Peyer's patch (tissue), 4 donors: ENCODE data around the gene SHLD1. TPM values are rescaled to one million over a fixed set of nuclear protein-coding genes. Genes with fewer than 3 reads are reported as not detected.

Experiments used
- DNase-seq, 3 donors: peaks; one replicate each; pipeline ENCODE4 v3.0.0-alpha.2; 2017 to 2019
- H3K27ac ChIP-seq, 4 donors: fragments of 200-600 bp; sonication (generic); one replicate each; pipeline ENCODE4 v1.5.1; 2016 to 2019
- H3K27me3 ChIP-seq, 2 donors: fragments of 200-600 bp; sonication (generic); one replicate each; pipeline ENCODE4 v1.5.1; 2019
- H3K36me3 ChIP-seq, 3 donors: fragments of 200-600 bp; sonication (generic); one replicate each; pipeline ENCODE4 v1.5.1; 2016 to 2019
- H3K4me1 ChIP-seq, 4 donors: fragments of 200-600 bp; sonication (generic); one replicate each; pipeline ENCODE4 v1.5.1; 2016 to 2019
- H3K4me3 ChIP-seq, 4 donors: fragments of 200-600 bp; sonication (generic); 1 replicate in 3 of 4; 2 replicates in 1 of 4; pipeline ENCODE4 v1.5.1; 2016 to 2019; ENCODE audit warnings: mild to moderate bottlenecking in 1 of 4
- H3K9me3 ChIP-seq, 4 donors: fragments of 200-600 bp; sonication (generic); one replicate each; pipeline ENCODE4 v1.5.1; 2016 to 2019; ENCODE audit warnings: mild to moderate bottlenecking in 1 of 4
- POLR2A ChIP-seq, 2 donors: fragments of 450-650 bp; IDR thresholded peaks; one replicate each; pipeline ENCODE4 v1.5.1; 2017; ENCODE audit warnings: antibody characterized with exemption in 2 of 2, mild to moderate bottlenecking in 2 of 2, moderate library complexity in 2 of 2
- total RNA-seq, 4 donors: library from RNA; depleted of rRNA; stranded (reverse); fragments of >200 nt; gene quantifications; one replicate each; pipeline ENCODE4 v1.1.0, GENCODE V29; 2016
- TF ChIP-seq, protein P1 (sequence below), 6 experiments: fragments of 450-650 bp in 4 of 6; fragments of 200-600 bp in 2 of 6; sonication (generic) in 1 of 6; IDR thresholded peaks; one replicate each; pipeline ENCODE4 v1.5.1; 2017 to 2019; ENCODE audit warnings: antibody characterized with exemption in 6 of 6, mild to moderate bottlenecking in 3 of 6, moderate library complexity in 1 of 6

Gene SHLD1
- total RNA-seq, 4 donors from 2014 or later: 8.4 to 15.5 (median 12.3) TPM

DNA sequence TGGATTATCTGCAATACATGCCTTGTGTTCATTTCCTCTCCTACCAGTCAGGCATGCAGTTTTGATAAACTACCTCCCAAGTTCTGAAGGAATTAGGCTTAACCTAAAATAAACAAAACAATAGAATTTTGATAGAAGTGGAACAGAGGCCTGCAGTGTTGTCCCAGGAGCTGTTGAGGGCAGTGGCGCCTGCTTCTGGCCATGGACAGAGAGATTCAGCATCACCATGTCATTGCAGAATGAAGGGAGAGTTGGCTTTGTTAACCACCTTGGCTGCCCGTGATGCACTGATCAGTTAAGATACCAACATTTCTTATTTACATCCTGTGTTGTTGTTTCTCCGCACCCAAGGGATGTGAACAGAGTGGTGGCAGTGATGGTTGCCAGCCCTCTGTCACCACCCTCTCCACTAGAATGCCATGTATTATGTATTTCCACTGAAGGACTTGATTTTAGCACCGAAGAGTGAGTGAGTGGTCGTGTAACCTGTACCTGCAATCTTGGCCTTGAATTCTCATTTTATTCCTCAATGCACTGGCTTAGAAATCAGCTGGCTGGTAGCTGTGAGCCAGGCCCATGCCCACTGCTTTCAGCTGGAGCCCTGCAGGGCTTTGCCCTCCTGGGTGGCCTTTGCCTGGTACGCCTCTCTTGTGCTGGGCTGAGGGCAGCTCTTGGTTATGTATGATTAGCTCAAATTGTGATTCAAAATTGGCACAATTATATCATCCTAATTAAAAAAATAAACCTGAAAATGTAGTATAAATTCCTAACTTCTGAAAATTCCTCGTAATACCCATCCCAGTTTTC lies 56.5 kb downstream of the SHLD1 start:
- Histone ChIP-seq H3K27me3 (no peaks in the 10 kb centered on the region), H3K36me3 (no peaks in the 10 kb centered on the region), H3K4me1 (peaks cover 0 to 15% (median 7%) of the 10 kb centered on the region in 4 donors), H3K27ac (no peak overlapping the region), H3K4me3 (no peak overlapping the region), H3K9me3 (no peaks in the 10 kb centered on the region)
- no peak for TF ChIP-seq POLR2A (IDR thresholded peaks at IDR 0.05)
- TF ChIP-seq, protein P1, sequence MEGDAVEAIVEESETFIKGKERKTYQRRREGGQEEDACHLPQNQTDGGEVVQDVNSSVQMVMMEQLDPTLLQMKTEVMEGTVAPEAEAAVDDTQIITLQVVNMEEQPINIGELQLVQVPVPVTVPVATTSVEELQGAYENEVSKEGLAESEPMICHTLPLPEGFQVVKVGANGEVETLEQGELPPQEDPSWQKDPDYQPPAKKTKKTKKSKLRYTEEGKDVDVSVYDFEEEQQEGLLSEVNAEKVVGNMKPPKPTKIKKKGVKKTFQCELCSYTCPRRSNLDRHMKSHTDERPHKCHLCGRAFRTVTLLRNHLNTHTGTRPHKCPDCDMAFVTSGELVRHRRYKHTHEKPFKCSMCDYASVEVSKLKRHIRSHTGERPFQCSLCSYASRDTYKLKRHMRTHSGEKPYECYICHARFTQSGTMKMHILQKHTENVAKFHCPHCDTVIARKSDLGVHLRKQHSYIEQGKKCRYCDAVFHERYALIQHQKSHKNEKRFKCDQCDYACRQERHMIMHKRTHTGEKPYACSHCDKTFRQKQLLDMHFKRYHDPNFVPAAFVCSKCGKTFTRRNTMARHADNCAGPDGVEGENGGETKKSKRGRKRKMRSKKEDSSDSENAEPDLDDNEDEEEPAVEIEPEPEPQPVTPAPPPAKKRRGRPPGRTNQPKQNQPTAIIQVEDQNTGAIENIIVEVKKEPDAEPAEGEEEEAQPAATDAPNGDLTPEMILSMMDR (IDR thresholded peaks at IDR 0.05): no peak
- DNase-seq: no peak

DNA sequence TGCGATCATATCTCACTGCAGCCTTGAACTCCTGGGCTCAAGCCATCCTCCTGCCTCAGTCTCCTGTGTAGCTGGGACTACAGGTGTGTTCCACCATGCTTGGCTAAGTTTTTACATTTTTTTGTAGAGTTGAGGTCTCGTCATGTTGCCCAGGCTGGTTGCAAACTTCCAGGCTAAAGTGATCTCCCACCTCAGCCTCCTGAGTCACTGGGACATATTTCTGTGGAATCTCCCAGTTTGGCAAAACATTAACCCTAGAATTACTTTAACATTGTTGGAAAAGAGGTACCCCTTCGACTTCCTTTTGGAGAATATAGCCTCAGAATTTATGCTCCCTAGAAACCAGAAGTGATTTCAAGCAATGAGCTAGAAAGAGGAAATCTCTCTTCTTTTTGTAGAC lies 57.2 kb downstream of the SHLD1 start:
- H3K36me3 ChIP-seq: no peaks in the 10 kb centered on the region
- DNase-seq: no peak
- H3K27me3 ChIP-seq: no peaks in the 10 kb centered on the region
- peaks cover 0 to 15% (median 7%) of the 10 kb centered on the region in 4 donors for H3K4me1 ChIP-seq
- H3K4me3 ChIP-seq: no peak overlapping the region
- H3K9me3 ChIP-seq: no peaks in the 10 kb centered on the region
- no peak for TF ChIP-seq POLR2A (IDR thresholded peaks at IDR 0.05)
- TF ChIP-seq, protein P1 (IDR thresholded peaks at IDR 0.05): no peak
- H3K27ac ChIP-seq: no peak overlapping the region

DNA sequence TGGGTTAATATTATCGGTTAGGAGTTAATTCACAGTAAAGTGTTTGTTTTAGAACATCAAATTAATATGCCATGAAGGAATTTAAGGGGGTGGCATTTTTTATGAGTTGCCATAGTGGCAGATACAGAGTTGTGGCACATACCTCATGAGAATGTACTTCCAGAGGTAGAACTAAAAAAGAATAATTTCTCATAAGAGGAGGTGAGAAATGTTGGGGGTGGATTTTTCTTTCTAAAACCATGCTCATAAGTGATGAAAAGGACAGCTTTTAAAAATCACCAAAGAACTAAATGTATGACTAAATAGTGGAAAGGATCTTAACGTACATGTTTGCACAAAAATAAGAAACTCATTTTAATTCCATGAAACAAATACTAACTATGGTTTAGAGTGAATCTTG lies 58.7 kb downstream of the SHLD1 start:
- TF ChIP-seq, protein P1 (IDR thresholded peaks at IDR 0.05): no peak
- no peak for TF ChIP-seq POLR2A (IDR thresholded peaks at IDR 0.05)
- Histone ChIP-seq H3K4me1 (peaks cover 0 to 14% (median 5%) of the 10 kb centered on the region in 4 donors), H3K27me3 (no peaks in the 10 kb centered on the region), H3K36me3 (no peaks in the 10 kb centered on the region), H3K9me3 (no peaks in the 10 kb centered on the region), H3K4me3 (no peak overlapping the region), H3K27ac (no peak overlapping the region)
- no peak for DNase-seq

DNA sequence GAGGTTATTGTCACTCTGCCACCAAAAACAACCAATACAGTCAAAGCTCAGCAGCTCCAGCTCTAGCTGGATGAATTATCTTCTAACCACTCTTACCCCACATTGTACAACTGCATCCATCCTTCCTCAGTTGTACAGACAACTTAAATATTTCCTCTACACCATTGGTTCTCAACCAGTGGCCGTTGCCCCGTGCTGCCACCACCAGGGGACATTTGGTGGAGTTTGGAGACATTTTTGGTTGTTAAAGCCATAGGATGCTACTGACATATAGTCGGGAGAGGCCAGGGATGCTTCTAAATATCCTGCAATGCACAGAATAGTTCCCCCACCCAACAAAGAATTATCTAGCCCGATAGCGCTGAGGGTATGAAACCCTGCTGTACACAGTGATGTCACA lies 59.3 kb downstream of the SHLD1 start:
- Histone ChIP-seq H3K9me3 (no peaks in the 10 kb centered on the region), H3K27me3 (no peaks in the 10 kb centered on the region), H3K4me3 (no peak overlapping the region), H3K4me1 (peaks cover 0 to 11% (median 4%) of the 10 kb centered on the region in 4 donors), H3K27ac (no peak overlapping the region), H3K36me3 (no peaks in the 10 kb centered on the region)
- TF ChIP-seq, protein P1 (IDR thresholded peaks at IDR 0.05): no peak
- TF ChIP-seq POLR2A (IDR thresholded peaks at IDR 0.05): no peak
- DNase-seq: no peak

DNA sequence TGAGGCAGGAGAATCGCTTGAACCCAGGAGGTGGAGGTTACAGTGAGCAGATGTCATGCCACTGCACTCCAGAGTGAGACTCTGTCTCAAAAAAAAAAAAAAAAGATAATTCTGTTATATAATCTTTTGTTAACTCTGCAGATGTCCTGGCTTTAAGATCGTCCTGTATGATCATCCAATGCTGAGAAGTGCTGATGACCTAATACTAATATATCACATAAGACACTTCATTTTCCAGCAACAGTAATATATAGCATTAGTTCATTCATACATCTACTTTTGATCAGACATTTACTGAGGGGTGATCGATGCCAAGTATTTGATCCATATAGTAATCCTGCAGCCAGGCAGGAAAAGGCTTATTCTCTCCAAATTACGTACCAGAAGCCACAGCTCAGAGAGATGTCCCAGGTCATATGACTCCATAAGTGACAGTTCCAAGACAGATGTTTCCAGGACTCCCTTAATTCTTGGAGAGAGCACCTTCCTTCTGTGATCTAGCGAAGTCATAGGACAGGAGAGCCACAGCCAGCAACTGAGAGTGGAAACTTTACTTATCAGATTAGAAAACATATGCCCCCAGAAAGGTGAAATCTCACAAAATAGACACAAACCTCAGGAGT lies 60.7 kb downstream of the SHLD1 start:
- no peak overlapping the region for H3K4me3 ChIP-seq
- H3K4me1 ChIP-seq: no peaks in the 10 kb centered on the region
- TF ChIP-seq, protein P1 (IDR thresholded peaks at IDR 0.05): no peak
- TF ChIP-seq POLR2A (IDR thresholded peaks at IDR 0.05): no peak
- H3K27me3 ChIP-seq: no peaks in the 10 kb centered on the region
- DNase-seq: no peak
- H3K9me3 ChIP-seq: no peaks in the 10 kb centered on the region
- H3K36me3 ChIP-seq: no peaks in the 10 kb centered on the region
- no peak overlapping the region for H3K27ac ChIP-seq
